H9 (cell line): ENCODE results near the gene DSG2. TPM values are rescaled to one million over a fixed set of nuclear protein-coding genes. Genes with fewer than 3 reads are reported as not detected.

Experiments
- DNase-seq: peaks from one replicate; pipeline ENCODE4 v3.0.0-alpha.2; 2017
- H2AFZ ChIP-seq: one replicate; pipeline ENCODE4 v1.6.1; 2013; ENCODE audit warnings: mild to moderate bottlenecking, low read length, control low read depth, moderate library complexity
- H2AK5ac ChIP-seq: 2 replicates; pipeline ENCODE4 v1.6.1; 2013; ENCODE audit warnings: low read length, control low read depth, mixed read lengths; ENCODE audit not compliant: insufficient read length
- H2BK120ac ChIP-seq: one replicate; pipeline ENCODE4 v1.6.1; 2013; ENCODE audit warnings: low read depth, mild to moderate bottlenecking, low read length, control low read depth, inconsistent platforms; ENCODE audit not compliant: poor library complexity, severe bottlenecking
- H2BK12ac ChIP-seq: 2 replicates; pipeline ENCODE4 v1.6.1; 2013; ENCODE audit warnings: low read length, control low read depth, mixed read lengths, low read depth; ENCODE audit not compliant: insufficient read length
- H2BK15ac ChIP-seq: 2 replicates; pipeline ENCODE4 v1.6.1; 2013; ENCODE audit warnings: low read depth, low read length, control low read depth
- H2BK20ac ChIP-seq: one replicate; pipeline ENCODE4 v1.6.1; 2013; ENCODE audit warnings: low read depth, mild to moderate bottlenecking, low read length, control low read depth, inconsistent platforms; ENCODE audit not compliant: poor library complexity, severe bottlenecking
- H2BK5ac ChIP-seq: 2 replicates; pipeline ENCODE4 v1.6.1; 2013; ENCODE audit warnings: low read length, control low read depth, mixed read lengths; ENCODE audit not compliant: insufficient read length
- H3K14ac ChIP-seq: 2 replicates; pipeline ENCODE4 v1.6.1; 2013; ENCODE audit warnings: low read length, control low read depth; ENCODE audit not compliant: insufficient read depth
- H3K18ac ChIP-seq: 2 replicates; pipeline ENCODE4 v1.6.1; 2013; ENCODE audit warnings: low read depth, mild to moderate bottlenecking, mixed read lengths, low read length, control low read depth; ENCODE audit not compliant: insufficient read length
- H3K23ac ChIP-seq: 2 replicates; pipeline ENCODE4 v1.6.1; 2013; ENCODE audit warnings: low read length, control low read depth, mixed read lengths, low read depth; ENCODE audit not compliant: insufficient read length
- H3K23me2 ChIP-seq: 2 replicates; pipeline ENCODE4 v1.6.1; 2013; ENCODE audit warnings: low read depth, mild to moderate bottlenecking, mixed read lengths, low read length, control low read depth; ENCODE audit not compliant: insufficient read length, poor library complexity, severe bottlenecking
- H3K27ac ChIP-seq: 2 replicates; pipeline ENCODE4 v1.5.1; 2013; ENCODE audit warnings: low read length, control low read depth, mixed read lengths, low read depth; ENCODE audit not compliant: insufficient read length
- H3K27me3 ChIP-seq: 2 replicates; pipeline ENCODE4 v1.6.1; 2013; ENCODE audit warnings: low read length, control low read depth, inconsistent platforms; ENCODE audit not compliant: insufficient read depth
- H3K4ac ChIP-seq: 2 replicates; pipeline ENCODE4 v1.6.1; 2013; ENCODE audit warnings: low read depth, mild to moderate bottlenecking, control low read depth, inconsistent platforms, low read length, moderate library complexity
- H3K4me1 ChIP-seq: 2 replicates; pipeline ENCODE4 v1.6.1; 2013; ENCODE audit warnings: low read length, control low read depth, inconsistent platforms; ENCODE audit not compliant: insufficient read depth
- H3K4me2 ChIP-seq: 2 replicates; pipeline ENCODE4 v1.6.1; 2013; ENCODE audit warnings: low read length, control low read depth, mixed read lengths; ENCODE audit not compliant: insufficient read length, insufficient read depth
- H3K56ac ChIP-seq: 2 replicates; pipeline ENCODE4 v1.6.1; 2013; ENCODE audit warnings: low read depth, mild to moderate bottlenecking, mixed read lengths, low read length, control low read depth; ENCODE audit not compliant: insufficient read length
- H3K79me1 ChIP-seq: 2 replicates; pipeline ENCODE4 v1.6.1; 2013; ENCODE audit warnings: low read depth, mild to moderate bottlenecking, moderate library complexity, low read length, control low read depth, inconsistent platforms; ENCODE audit not compliant: insufficient read depth, poor library complexity, severe bottlenecking
- H3K79me2 ChIP-seq: 2 replicates; pipeline ENCODE4 v1.6.1; 2013; ENCODE audit warnings: low read length, control low read depth, inconsistent platforms; ENCODE audit not compliant: insufficient read depth
- H3K9ac ChIP-seq: 2 replicates; pipeline ENCODE4 v1.6.1; 2013; ENCODE audit warnings: low read length, control low read depth, mixed read lengths; ENCODE audit not compliant: insufficient read length; ENCODE audit errors: extremely low read depth
- H3K9me3 ChIP-seq: one replicate; pipeline ENCODE4 v1.6.1; 2013; ENCODE audit warnings: low read depth, low read length, inconsistent platforms; ENCODE audit not compliant: control insufficient read depth
- H3T11ph ChIP-seq: one replicate; pipeline ENCODE4 v1.6.1; 2013; ENCODE audit warnings: mild to moderate bottlenecking, low read length, control low read depth, inconsistent platforms
- H4K20me1 ChIP-seq: one replicate; pipeline ENCODE4 v1.6.1; 2013; ENCODE audit not compliant: control insufficient read depth, insufficient read length, insufficient read depth
- H4K5ac ChIP-seq: 2 replicates; pipeline ENCODE4 v1.6.1; 2013; ENCODE audit warnings: low read depth, mild to moderate bottlenecking, mixed read lengths, low read length, control low read depth; ENCODE audit not compliant: insufficient read length
- H4K8ac ChIP-seq: replicated peaks from 2 replicates; pipeline ENCODE4 v1.6.1; 2013; ENCODE audit warnings: low read length, control low read depth, mixed read lengths, low read depth; ENCODE audit not compliant: insufficient read length
- H4K91ac ChIP-seq: 2 replicates; pipeline ENCODE4 v1.6.1; 2013; ENCODE audit warnings: low read depth, mild to moderate bottlenecking, moderate library complexity, mixed read lengths, low read length, control low read depth; ENCODE audit not compliant: insufficient read length
- H3K27ac Mint-ChIP-seq, 3 experiments: 2 replicates in 2 of 3; 3 replicates in 1 of 3; pipeline ENCODE4 v1.8.0; 2020 to 2021; ENCODE audit warnings: mixed read lengths in 3 of 3, mild to moderate bottlenecking in 1 of 3, moderate library complexity in 1 of 3
- H3K27me3 Mint-ChIP-seq: 2 replicates; pipeline ENCODE4 v1.8.0; 2021; ENCODE audit warnings: low read depth, mild to moderate bottlenecking, moderate library complexity, mixed read lengths
- H3K36me3 Mint-ChIP-seq, 3 experiments: 2 replicates in 2 of 3; 3 replicates in 1 of 3; pipeline ENCODE4 v1.8.0; 2020 to 2021; ENCODE audit warnings: low read depth in 3 of 3, mixed read lengths in 3 of 3; ENCODE audit not compliant: insufficient read depth in 1 of 3
- H3K4me1 Mint-ChIP-seq, 2 experiments: 2 replicates each; pipeline ENCODE4 v1.8.0; 2020; ENCODE audit warnings: mixed read lengths in 2 of 2
- H3K4me3 Mint-ChIP-seq, 2 experiments: 2 replicates in 1 of 2; 3 replicates in 1 of 2; pipeline ENCODE4 v1.8.0; 2020 to 2021; ENCODE audit warnings: mild to moderate bottlenecking in 2 of 2, mixed read lengths in 2 of 2, moderate library complexity in 1 of 2
- H3K9me3 Mint-ChIP-seq, 2 experiments: 2 replicates in 1 of 2; 3 replicates in 1 of 2; pipeline ENCODE4 v1.8.0; 2020; ENCODE audit warnings: mild to moderate bottlenecking in 2 of 2, mixed read lengths in 2 of 2, moderate library complexity in 1 of 2
- CTCF ChIP-seq: fragments of 200-600 bp; sonication (generic); conservative IDR thresholded peaks from 3 replicates; pipeline ENCODE4 v1.8.0; 2021; ENCODE audit warnings: antibody characterized with exemption, mild to moderate bottlenecking
- WGBS: extraction: QIAGEN DNeasy Blood & Tissue Kit; methylation state at CpG from one replicate; pipeline ENCODE4 v1.1.7; 2013; ENCODE audit warnings: missing lambda C conversion rate, low lambda C conversion rate, mixed read lengths; ENCODE audit not compliant: insufficient read length; ENCODE audit errors: extremely low coverage; 5-methylcytosine and 5-hydroxymethylcytosine counted together
- total RNA-seq: library from RNA; stranded (reverse); gene quantifications from 2 replicates; pipeline ENCODE4 v1.2.1, GENCODE V29; 2021

Gene DSG2
- total RNA-seq, 1 experiment from 2014 or later, result 107 TPM

DNA sequence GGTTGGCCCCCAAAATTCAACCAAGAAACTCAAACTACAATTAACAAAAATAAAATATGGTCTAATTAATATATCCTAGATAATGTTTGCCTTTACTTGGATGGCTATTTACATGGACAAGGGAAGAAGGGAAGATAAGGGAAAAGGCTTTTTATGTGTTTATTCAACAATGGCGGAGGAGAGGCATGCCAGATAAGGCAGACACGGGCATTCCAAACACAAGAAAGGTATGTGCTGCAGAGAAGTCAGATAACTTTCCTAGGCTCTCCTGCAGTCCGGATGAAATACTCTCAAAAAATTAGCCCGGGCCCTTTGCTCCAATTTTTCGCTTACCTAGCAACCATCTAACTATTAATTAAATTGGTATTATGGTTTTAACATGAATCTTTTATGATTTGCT is 88.6 kb downstream of the DSG2 start:
- Histone ChIP-seq H3K4me1 (no peaks in the 10 kb centered on the region), H4K20me1 (no peaks in the 10 kb centered on the region), H3K23ac (no peak overlapping the region), H3K9ac (no peak overlapping the region), H4K5ac (no peak overlapping the region), H3K27me3 (no peaks in the 10 kb centered on the region), H4K91ac (no peak overlapping the region), H4K8ac (no peak overlapping the region), H2AFZ (no peak overlapping the region), H3K56ac (no peak overlapping the region), H3K4ac (no peak overlapping the region), H2BK120ac (no peak overlapping the region), H2BK5ac (no peak overlapping the region), H2BK20ac (no peak overlapping the region), H3K14ac (no peak overlapping the region), H3K79me2 (no peaks in the 10 kb centered on the region), H3K79me1 (no peaks in the 10 kb centered on the region), H3K18ac (no peak overlapping the region), H2AK5ac (no peak overlapping the region), H3K4me2 (no peak overlapping the region), H3T11ph (no peak overlapping the region), H3K27ac (no peak overlapping the region), H2BK12ac (no peak overlapping the region), H3K23me2 (no peaks in the 10 kb centered on the region), H2BK15ac (no peak overlapping the region), H3K9me3 (no peaks in the 10 kb centered on the region)
- no CpG with 5 or more reads among the region's 5 CpGs for WGBS
- no peaks in the 10 kb centered on the region for H3K36me3 Mint-ChIP-seq
- no peak overlapping the region for H3K4me3 Mint-ChIP-seq
- no peak for DNase-seq
- no peak for TF ChIP-seq CTCF
- H3K27ac Mint-ChIP-seq, result no peak overlapping the region
- H3K27me3 Mint-ChIP-seq, result no peaks in the 10 kb centered on the region
- no peaks in the 10 kb centered on the region for H3K9me3 Mint-ChIP-seq
- peaks cover 0 to 2% of the 10 kb centered on the region in 2 experiments; a peak in 1 of 4 replicates for H3K4me1 Mint-ChIP-seq
